HepG2 (cell line): ENCODE data around the gene HIBADH. TPM values are rescaled to one million over a fixed set of nuclear protein-coding genes. Genes with fewer than 3 reads are reported as not detected.

Experiments used
- BCLAF1 ChIP-seq: fragments of 450-650 bp; IDR thresholded peaks from 2 replicates; pipeline ENCODE4 v1.6.1; 2017; ENCODE audit warnings: mild to moderate bottlenecking
- BHLHE40 ChIP-seq: IDR thresholded peaks from 2 replicates; pipeline ENCODE4 v1.6.1; 2011; ENCODE audit warnings: low read length, improper control_type of control experiment
- CENPBD1 ChIP-seq: sonication (generic); formaldehyde crosslinking; IDR thresholded peaks from 2 replicates; pipeline ENCODE4 v1.8.0; 2022; ENCODE audit warnings: missing genetic modification reagents, low read depth, mild to moderate bottlenecking, borderline replicate concordance
- CENPT ChIP-seq: sonication (generic); formaldehyde crosslinking; IDR thresholded peaks from 2 replicates; pipeline ENCODE4 v1.8.0; 2022; ENCODE audit warnings: low read depth, mild to moderate bottlenecking, moderate library complexity, missing genetic modification reagents
- HOXA9 ChIP-seq: sonication (generic); formaldehyde crosslinking; IDR thresholded peaks from 2 replicates; pipeline ENCODE4 v1.8.1; 2022; ENCODE audit warnings: missing genetic modification reagents, mild to moderate bottlenecking, moderate library complexity, borderline replicate concordance
- IRF2 ChIP-seq: IDR thresholded peaks from 2 replicates; pipeline ENCODE4 v1.6.1; 2018; ENCODE audit warnings: missing genetic modification reagents, missing compliant biosample characterization
- KLF13 ChIP-seq: sonication (generic); formaldehyde crosslinking; IDR thresholded peaks from 2 replicates; pipeline ENCODE4 v1.4.0; 2020; ENCODE audit warnings: mild to moderate bottlenecking, missing genetic modification reagents
- KLF16 ChIP-seq, 2 experiments: sonication (generic) in 1 of 2; formaldehyde crosslinking in 1 of 2; IDR thresholded peaks; 2 replicates each; pipeline versions ENCODE4 v1.6.1 to v1.8.0; 2016 to 2023; ENCODE audit warnings: missing genetic modification reagents in 2 of 2, missing compliant biosample characterization in 1 of 2
- NFIB ChIP-seq: sonication (generic); formaldehyde crosslinking; IDR thresholded peaks from 2 replicates; pipeline ENCODE4 v1.9.0; 2021; ENCODE audit warnings: missing genetic modification reagents, mild to moderate bottlenecking, borderline replicate concordance
- NFKB2 ChIP-seq: sonication (generic); formaldehyde crosslinking; IDR thresholded peaks from 2 replicates; pipeline ENCODE4 v1.4.0; 2020; ENCODE audit warnings: missing genetic modification reagents, borderline replicate concordance
- NFYC ChIP-seq: IDR thresholded peaks from 2 replicates; pipeline ENCODE4 v1.6.1; 2016; ENCODE audit warnings: missing genetic modification reagents, missing compliant biosample characterization
- PHF8 ChIP-seq: sonication (generic); formaldehyde crosslinking; IDR thresholded peaks from 2 replicates; pipeline ENCODE4 v1.5.0; 2020; ENCODE audit warnings: missing genetic modification reagents
- SMARCC2 ChIP-seq: fragments of 450-650 bp; IDR thresholded peaks from 2 replicates; pipeline ENCODE4 v1.6.1; 2017; ENCODE audit warnings: antibody characterized with exemption, mild to moderate bottlenecking
- SOX5 ChIP-seq: IDR thresholded peaks from 2 replicates; pipeline ENCODE4 v1.6.1; 2016; ENCODE audit warnings: borderline replicate concordance
- ZBTB1 ChIP-seq: sonication (generic); formaldehyde crosslinking; IDR thresholded peaks from 2 replicates; pipeline ENCODE4 v1.4.0; 2020; ENCODE audit warnings: missing genetic modification reagents, borderline replicate concordance
- ZNF30 ChIP-seq: sonication (generic); formaldehyde crosslinking; IDR thresholded peaks from 2 replicates; pipeline ENCODE4 v1.5.0; 2020; ENCODE audit warnings: mild to moderate bottlenecking, missing genetic modification reagents
- ZNF337 ChIP-seq: sonication (generic); formaldehyde crosslinking; IDR thresholded peaks from 2 replicates; pipeline ENCODE4 v1.5.1; 2020; ENCODE audit warnings: missing genetic modification reagents, low read depth, mild to moderate bottlenecking, borderline replicate concordance
- ZNF780A ChIP-seq: sonication (generic); formaldehyde crosslinking; IDR thresholded peaks from 2 replicates; pipeline ENCODE4 v1.8.0; 2022; ENCODE audit warnings: mild to moderate bottlenecking, missing genetic modification reagents, moderate library complexity
- ZNF784 ChIP-seq: sonication (generic); formaldehyde crosslinking; IDR thresholded peaks from 2 replicates; pipeline ENCODE4 v1.5.1; 2020; ENCODE audit warnings: missing genetic modification reagents, mild to moderate bottlenecking, borderline replicate concordance
- ZSCAN22 ChIP-seq: sonication (generic); formaldehyde crosslinking; IDR thresholded peaks from 2 replicates; pipeline ENCODE4 v1.4.0; 2020; ENCODE audit warnings: mild to moderate bottlenecking, missing genetic modification reagents
- polyA plus RNA-seq, 8 experiments: library from polyadenylated mRNA; depleted of rRNA in 3 of 8; stranded (reverse) in 7 of 8; unstranded in 1 of 8; fragments of >200 nt; fragmentation: Illumina TruSeq in 4 of 8; extraction: Trizol in 4 of 8; gene quantifications; 2 replicates each; pipeline versions ENCODE4 v1.2.1 to v1.2.3, GENCODE V29; 2011 to 2016; ENCODE audit warnings: low read depth in 4 of 8, missing spikeins in 1 of 8, mixed read lengths in 1 of 8; ENCODE audit not compliant: insufficient read depth in 1 of 8
- total RNA-seq, 5 experiments: library from RNA; depleted of rRNA; stranded (reverse); fragments of >200 nt; fragmentation: Illumina TruSeq; extraction: Trizol; gene quantifications; 2 replicates each; pipeline ENCODE4 v1.2.3, GENCODE V29; 2016; ENCODE audit warnings: low read depth in 1 of 5
- TF ChIP-seq, protein P1 (sequence below): sonication (generic); formaldehyde crosslinking; IDR thresholded peaks from 2 replicates; pipeline ENCODE4 v1.8.1; 2023; ENCODE audit warnings: mild to moderate bottlenecking, missing genetic modification reagents
- TF ChIP-seq, protein P2 (sequence below): sonication (generic); formaldehyde crosslinking; IDR thresholded peaks from 2 replicates; pipeline ENCODE4 v1.4.0; 2020; ENCODE audit warnings: missing genetic modification reagents

HIBADH gene
- total and polyA plus RNA-seq, 2 of the 13 experiments (the other 11 are each of a cell fraction or from before 2014, with no cell fraction given) = 49.9 to 59.5 TPM

DNA sequence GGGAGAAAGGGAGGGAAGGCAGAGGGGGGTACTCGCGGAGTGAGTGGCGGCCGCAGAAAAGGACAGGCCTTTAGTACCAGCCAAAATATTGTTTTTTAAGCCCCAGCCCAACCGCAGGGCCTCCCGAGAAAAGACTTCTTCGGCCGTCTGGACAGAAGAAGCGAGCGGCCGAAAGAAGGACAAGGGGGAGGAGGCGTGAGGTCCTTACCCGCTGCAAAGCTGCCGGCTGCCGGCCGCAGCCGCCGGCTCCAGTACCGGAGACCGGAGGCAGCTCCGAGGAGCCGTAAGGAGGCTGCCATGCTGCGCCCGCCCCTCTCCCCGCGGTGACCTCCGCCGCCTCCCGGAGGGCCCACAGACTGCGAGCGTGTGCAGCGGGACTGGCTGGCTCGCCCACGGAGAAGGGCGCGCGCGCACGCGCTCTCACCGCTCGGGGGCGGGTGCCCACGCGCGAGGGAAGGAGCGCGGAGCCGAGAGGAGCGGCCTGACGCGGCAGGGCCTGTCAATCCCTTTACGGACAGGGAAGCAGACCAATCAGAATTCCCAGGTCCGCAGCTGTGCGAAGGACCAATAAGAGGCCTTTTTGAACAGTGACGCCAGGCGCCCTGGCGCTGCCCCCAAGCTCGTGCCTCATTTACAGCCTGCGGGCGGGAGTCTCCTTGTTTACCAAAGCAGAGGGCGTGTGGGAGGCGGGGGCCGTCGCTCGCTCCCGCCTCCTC is at the start of gene HIBADH (continued):
- no peak for TF ChIP-seq BCLAF1
- TF ChIP-seq SMARCC2 = no peak
- peak; percentile 78 for TF ChIP-seq PHF8
- TF ChIP-seq SOX5 = peak; percentile 68; the same call in 1 of the 2 replicates
- no peak for TF ChIP-seq HOXA9 (CRISPR knock-in tag)
- TF ChIP-seq ZNF30 (CRISPR knock-in tag) = no peak
- peak; percentile 47; the same call in 1 of the 2 replicates for TF ChIP-seq ZNF784 (CRISPR knock-in tag)
- TF ChIP-seq, protein P1, sequence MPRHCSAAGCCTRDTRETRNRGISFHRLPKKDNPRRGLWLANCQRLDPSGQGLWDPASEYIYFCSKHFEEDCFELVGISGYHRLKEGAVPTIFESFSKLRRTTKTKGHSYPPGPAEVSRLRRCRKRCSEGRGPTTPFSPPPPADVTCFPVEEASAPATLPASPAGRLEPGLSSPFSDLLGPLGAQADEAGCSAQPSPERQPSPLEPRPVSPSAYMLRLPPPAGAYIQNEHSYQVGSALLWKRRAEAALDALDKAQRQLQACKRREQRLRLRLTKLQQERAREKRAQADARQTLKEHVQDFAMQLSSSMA (CRISPR knock-in tag) = peak; percentile 67; the same call in 1 of the 2 replicates
- no peak for TF ChIP-seq CENPBD1 (CRISPR knock-in tag)
- TF ChIP-seq ZBTB1 (CRISPR knock-in tag) = no peak
- TF ChIP-seq NFKB2 (CRISPR knock-in tag) = peak; percentile 18; the same call in 1 of the 2 replicates
- TF ChIP-seq CENPT = no peak
- no peak; the same call in 1 of the 2 replicates for TF ChIP-seq ZNF780A (CRISPR knock-in tag)
- TF ChIP-seq ZNF337 (CRISPR knock-in tag) = 0 out of 2 replicates have a peak, but pooled peaks have one; percentile 35
- TF ChIP-seq NFYC = peak; percentile 99
- no peak for TF ChIP-seq KLF13 (CRISPR knock-in tag)
- TF ChIP-seq IRF2 (CRISPR knock-in tag) = no peak
- TF ChIP-seq BHLHE40 = peak; percentile 87
- TF ChIP-seq KLF16 (CRISPR knock-in tag; IDR thresholded peaks at IDR 0.05) = peak; percentile 29 to 77; a peak in 2 of 4 replicates
- TF ChIP-seq NFIB (CRISPR knock-in tag) = no peak
- TF ChIP-seq, protein P2, sequence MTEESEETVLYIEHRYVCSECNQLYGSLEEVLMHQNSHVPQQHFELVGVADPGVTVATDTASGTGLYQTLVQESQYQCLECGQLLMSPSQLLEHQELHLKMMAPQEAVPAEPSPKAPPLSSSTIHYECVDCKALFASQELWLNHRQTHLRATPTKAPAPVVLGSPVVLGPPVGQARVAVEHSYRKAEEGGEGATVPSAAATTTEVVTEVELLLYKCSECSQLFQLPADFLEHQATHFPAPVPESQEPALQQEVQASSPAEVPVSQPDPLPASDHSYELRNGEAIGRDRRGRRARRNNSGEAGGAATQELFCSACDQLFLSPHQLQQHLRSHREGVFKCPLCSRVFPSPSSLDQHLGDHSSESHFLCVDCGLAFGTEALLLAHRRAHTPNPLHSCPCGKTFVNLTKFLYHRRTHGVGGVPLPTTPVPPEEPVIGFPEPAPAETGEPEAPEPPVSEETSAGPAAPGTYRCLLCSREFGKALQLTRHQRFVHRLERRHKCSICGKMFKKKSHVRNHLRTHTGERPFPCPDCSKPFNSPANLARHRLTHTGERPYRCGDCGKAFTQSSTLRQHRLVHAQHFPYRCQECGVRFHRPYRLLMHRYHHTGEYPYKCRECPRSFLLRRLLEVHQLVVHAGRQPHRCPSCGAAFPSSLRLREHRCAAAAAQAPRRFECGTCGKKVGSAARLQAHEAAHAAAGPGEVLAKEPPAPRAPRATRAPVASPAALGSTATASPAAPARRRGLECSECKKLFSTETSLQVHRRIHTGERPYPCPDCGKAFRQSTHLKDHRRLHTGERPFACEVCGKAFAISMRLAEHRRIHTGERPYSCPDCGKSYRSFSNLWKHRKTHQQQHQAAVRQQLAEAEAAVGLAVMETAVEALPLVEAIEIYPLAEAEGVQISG = peak; percentile 76
- TF ChIP-seq ZSCAN22 = no peak
